Transverse colon (tissue), 4 donors: Measurements from ENCODE around the gene DECR2. TPM values are rescaled to one million over a fixed set of nuclear protein-coding genes. Genes with fewer than 3 reads are reported as not detected.
A peak's percentile ranks its signal among the peaks of the same experiment; 100 is the strongest.

Experiments
- DNase-seq: peaks from one replicate; pipeline ENCODE4 v3.0.0-alpha.2; 2019
- H3K27ac ChIP-seq, 4 donors: fragments of 200-600 bp; sonication (generic); 2 replicates each; pipeline ENCODE4 v1.5.1; 2016 to 2018; ENCODE audit warnings: inconsistent platforms in 4 of 4
- H3K27me3 ChIP-seq: fragments of 200-600 bp; sonication (generic); 2 replicates; pipeline ENCODE4 v1.5.1; 2017; ENCODE audit warnings: inconsistent platforms
- H3K36me3 ChIP-seq, 4 donors: fragments of 200-600 bp; sonication (generic); 2 replicates each; pipeline ENCODE4 v1.5.1; 2017 to 2019; ENCODE audit warnings: inconsistent platforms in 4 of 4
- H3K4me1 ChIP-seq, 4 donors: fragments of 200-600 bp; sonication (generic); 2 replicates each; pipeline ENCODE4 v1.5.1; 2017 to 2020; ENCODE audit warnings: inconsistent platforms in 4 of 4
- H3K4me3 ChIP-seq, 4 donors: fragments of 200-600 bp; sonication (generic); 1 replicate in 1 of 4; 2 replicates in 3 of 4; pipeline versions ENCODE4 v1.5.1 to v1.6.1; 2017 to 2019; ENCODE audit warnings: inconsistent platforms in 4 of 4
- H3K9me3 ChIP-seq, 2 donors: fragments of 200-600 bp; sonication (generic); 2 replicates each; pipeline ENCODE4 v1.5.1; 2017 to 2019; ENCODE audit warnings: inconsistent platforms in 2 of 2
- EP300 ChIP-seq: sonication (generic); formaldehyde crosslinking; IDR thresholded peaks from one replicate; pipeline ENCODE4 v1.6.1; 2017; ENCODE audit warnings: antibody characterized with exemption, low read depth
- POLR2A ChIP-seq: fragments of 450-650 bp; IDR thresholded peaks from one replicate; pipeline ENCODE4 v1.6.1; 2016; ENCODE audit warnings: antibody characterized with exemption, mild to moderate bottlenecking, moderate library complexity
- POLR2AphosphoS5 ChIP-seq, 3 donors: sonication (generic); formaldehyde crosslinking; IDR thresholded peaks; one replicate each; pipeline ENCODE4 v1.6.1; 2016; ENCODE audit warnings: antibody characterized with exemption in 3 of 3
- WGBS, 2 donors: methylation state at CpG; one replicate each; pipeline ENCODE4 v1.1.5; 2018; ENCODE audit warnings: low coverage in 1 of 2; 5-methylcytosine and 5-hydroxymethylcytosine counted together
- in situ Hi-C, 4 donors: fragments of 200-750 bp; cut with MboI; loops; one replicate each; pipeline versions ENCODE4 v1.15.0 to v1.15.1; 2017; ENCODE audit warnings: low sequenced_read_pairs in 3 of 4, low pct_ligation_motif_present in 1 of 4, low pct_unique_long_range_greater_than_20kb in 1 of 4
- intact Hi-C: fragments of 100-400 bp; cut with DNase I; formaldehyde crosslinking; loops from one replicate; pipeline ENCODE4 v1.15.1; 2023; ENCODE audit warnings: low total_unique reads
- total RNA-seq, 4 donors: library from RNA; depleted of rRNA; stranded (reverse); fragments of >200 nt; gene quantifications; one replicate each; pipeline ENCODE4 v1.1.0, GENCODE V29; 2016
- TF ChIP-seq, protein P1 (sequence below), 5 experiments: fragments of 200-600 bp in 3 of 5; fragments of 450-650 bp in 2 of 5; sonication (generic) in 3 of 5; IDR thresholded peaks; 1 replicate in 2 of 5; 2 replicates in 3 of 5; pipeline ENCODE4 v1.5.1; 2016 to 2017; ENCODE audit warnings: antibody characterized with exemption in 5 of 5, inconsistent platforms in 3 of 5, mild to moderate bottlenecking in 2 of 5, moderate library complexity in 1 of 5

Gene DECR2, protein sequence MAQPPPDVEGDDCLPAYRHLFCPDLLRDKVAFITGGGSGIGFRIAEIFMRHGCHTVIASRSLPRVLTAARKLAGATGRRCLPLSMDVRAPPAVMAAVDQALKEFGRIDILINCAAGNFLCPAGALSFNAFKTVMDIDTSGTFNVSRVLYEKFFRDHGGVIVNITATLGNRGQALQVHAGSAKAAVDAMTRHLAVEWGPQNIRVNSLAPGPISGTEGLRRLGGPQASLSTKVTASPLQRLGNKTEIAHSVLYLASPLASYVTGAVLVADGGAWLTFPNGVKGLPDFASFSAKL
- 100 to 1,000 TPM in 2 of 4 donors, 10 to 100 TPM in 2; 65.7 to 148 (median 108) TPM for total RNA-seq

DNA sequence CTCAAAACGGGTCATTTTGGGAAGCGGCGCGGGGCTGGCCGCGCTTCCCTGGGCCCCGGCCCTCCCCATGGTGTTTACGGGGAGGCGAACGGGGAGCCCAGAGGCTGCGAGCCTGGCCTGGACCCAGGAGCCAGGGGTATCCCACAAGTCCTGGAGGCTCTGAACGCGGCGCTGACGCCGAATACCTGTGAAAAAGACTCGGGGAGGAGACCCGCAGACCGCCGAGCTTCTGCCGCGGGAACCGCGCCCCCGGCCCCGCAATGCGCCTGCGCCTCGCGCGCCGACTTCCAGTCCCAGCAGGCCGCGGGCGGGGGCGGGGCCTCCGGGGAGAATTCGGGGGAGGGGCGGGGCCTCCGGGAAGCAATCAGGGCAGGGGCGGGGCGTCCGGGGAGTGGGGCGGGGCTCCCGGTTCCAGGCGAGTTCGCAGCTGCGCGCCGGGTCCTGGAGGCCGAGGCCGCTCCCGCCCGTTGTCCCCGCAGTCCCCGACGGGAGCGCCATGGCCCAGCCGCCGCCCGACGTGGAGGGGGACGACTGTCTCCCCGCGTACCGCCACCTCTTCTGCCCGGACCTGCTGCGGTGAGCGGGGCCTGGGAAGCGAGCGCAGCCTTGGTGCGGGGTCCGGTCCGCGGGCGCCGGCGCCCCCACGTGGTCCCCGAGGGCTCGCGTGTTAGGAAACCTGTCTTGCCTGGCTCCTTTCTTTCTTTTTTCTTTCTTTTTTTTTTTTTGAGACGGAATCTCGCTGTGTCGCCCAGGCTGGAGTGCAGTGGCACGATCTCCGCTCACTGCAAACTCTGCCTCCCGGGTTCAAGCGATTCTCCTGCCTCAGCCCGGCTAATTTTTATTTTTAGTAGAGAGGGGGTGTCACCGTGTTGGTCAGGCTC, at the start of gene DECR2:
DECR2 (plus strand) TSS at position 418 of the 881 bp plus-strand sequence; CDS start at position 497, 79 bp downstream.
- Histone ChIP-seq H3K36me3 (no peaks in the 10 kb centered on the region), H3K9me3 (no peaks in the 10 kb centered on the region), H3K27ac (peak within 1 kb of the TSS; percentile 91 to 99 (median 94)), H3K27me3 (no peaks in the 10 kb centered on the region), H3K4me3 (peak within 1 kb of the TSS; percentile 79 to 99 (median 89)), H3K4me1 (peaks cover 6 to 34% (median 17%) of the 10 kb centered on the region in 4 donors)
- TF ChIP-seq POLR2AphosphoS5 (IDR thresholded peaks at IDR 0.05): peak; percentile 86 to 93 (median 91)
- TF ChIP-seq, protein P1, sequence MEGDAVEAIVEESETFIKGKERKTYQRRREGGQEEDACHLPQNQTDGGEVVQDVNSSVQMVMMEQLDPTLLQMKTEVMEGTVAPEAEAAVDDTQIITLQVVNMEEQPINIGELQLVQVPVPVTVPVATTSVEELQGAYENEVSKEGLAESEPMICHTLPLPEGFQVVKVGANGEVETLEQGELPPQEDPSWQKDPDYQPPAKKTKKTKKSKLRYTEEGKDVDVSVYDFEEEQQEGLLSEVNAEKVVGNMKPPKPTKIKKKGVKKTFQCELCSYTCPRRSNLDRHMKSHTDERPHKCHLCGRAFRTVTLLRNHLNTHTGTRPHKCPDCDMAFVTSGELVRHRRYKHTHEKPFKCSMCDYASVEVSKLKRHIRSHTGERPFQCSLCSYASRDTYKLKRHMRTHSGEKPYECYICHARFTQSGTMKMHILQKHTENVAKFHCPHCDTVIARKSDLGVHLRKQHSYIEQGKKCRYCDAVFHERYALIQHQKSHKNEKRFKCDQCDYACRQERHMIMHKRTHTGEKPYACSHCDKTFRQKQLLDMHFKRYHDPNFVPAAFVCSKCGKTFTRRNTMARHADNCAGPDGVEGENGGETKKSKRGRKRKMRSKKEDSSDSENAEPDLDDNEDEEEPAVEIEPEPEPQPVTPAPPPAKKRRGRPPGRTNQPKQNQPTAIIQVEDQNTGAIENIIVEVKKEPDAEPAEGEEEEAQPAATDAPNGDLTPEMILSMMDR (IDR thresholded peaks at IDR 0.05): peak; percentile 27 to 50 (median 47)
- peak; percentile 79 for TF ChIP-seq POLR2A
- TF ChIP-seq EP300: no peak
- intact Hi-C loops (no loop called here), in situ Hi-C loops (no loop called here)
- peak; percentile 98 for DNase-seq
- 0 to 2% methylated on average over 12 to 31 of the region's 91 CpGs for WGBS, 2 donors

DNA sequence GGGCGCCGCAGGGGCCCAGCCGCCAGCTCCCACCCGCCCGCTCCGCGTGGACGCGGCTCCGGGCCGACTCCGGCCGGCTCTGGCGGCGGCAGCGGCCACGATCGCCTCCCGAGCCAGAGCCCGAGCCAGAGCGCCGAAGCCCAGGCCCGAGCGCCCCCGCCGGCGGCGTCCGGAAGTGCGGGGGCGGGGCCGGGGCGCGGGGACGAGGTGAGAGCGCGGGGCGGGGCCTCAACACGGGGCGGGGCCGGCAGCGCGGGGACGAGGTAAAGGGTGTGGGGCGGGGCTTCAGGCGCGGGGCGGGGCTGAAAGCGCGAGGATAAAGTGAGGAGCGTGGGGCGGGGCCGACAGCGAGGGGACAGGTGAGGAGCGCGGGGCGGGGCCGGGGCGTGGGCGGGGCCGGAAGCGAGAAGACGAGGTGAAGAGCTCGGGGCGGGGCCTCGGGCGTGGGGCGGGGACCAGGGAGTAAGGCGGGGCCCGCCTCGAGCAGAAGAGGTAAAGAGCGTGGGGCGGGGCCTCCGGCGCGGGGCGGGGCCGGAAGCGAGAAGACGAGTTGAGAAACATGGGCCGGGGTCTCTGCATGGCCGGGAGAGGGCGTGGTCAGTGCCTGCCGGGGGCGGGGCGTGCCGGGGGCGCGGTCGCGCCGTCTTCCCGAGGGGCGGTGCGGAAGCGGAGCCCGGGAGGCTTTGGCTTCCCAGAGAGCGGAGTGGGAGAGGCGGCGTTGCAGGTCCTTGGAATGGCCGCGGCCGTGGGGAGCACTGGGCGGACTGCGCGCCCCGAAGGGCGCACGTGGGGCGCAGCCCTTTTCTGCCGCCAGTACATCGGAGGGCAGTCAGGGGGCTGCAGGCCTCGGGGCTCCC, 48.9 kb upstream of the DECR2 start, which contains the start of gene AXIN1:
AXIN1 (minus strand) TSS at position 177 of the 857 bp plus-strand sequence. CDS start 5,698 bp downstream, outside the sequence.
- peak within 1 kb of the TSS; percentile 65 to 94 (median 80) for H3K4me3 ChIP-seq
- intact Hi-C loops: loop anchor here (10.0 kb wide), 1 partner anchor 108 kb away; no protein-coding TSS in a partner anchor
- H3K27ac ChIP-seq: peak within 1 kb of the TSS; percentile 80 to 91 (median 85)
- peak; percentile 60 to 76 (median 73) for TF ChIP-seq POLR2AphosphoS5 (IDR thresholded peaks at IDR 0.05)
- TF ChIP-seq POLR2A: peak; percentile 85
- TF ChIP-seq, protein P1 (IDR thresholded peaks at IDR 0.05): peak in 3 of 5 experiments; percentile 47 to 62 (median 56)
- no peak for TF ChIP-seq EP300
- peak; percentile 100 for DNase-seq
- peaks cover 0 to 26% (median 22%) of the 10 kb centered on the region in 4 donors for H3K4me1 ChIP-seq
- in situ Hi-C loops: no loop called here
- H3K9me3 ChIP-seq: no peaks in the 10 kb centered on the region
- H3K27me3 ChIP-seq: no peaks in the 10 kb centered on the region
- 0 to 2% methylated on average over 18 to 56 of the region's 113 CpGs for WGBS, 2 donors
- H3K36me3 ChIP-seq: no peaks in the 10 kb centered on the region

DNA sequence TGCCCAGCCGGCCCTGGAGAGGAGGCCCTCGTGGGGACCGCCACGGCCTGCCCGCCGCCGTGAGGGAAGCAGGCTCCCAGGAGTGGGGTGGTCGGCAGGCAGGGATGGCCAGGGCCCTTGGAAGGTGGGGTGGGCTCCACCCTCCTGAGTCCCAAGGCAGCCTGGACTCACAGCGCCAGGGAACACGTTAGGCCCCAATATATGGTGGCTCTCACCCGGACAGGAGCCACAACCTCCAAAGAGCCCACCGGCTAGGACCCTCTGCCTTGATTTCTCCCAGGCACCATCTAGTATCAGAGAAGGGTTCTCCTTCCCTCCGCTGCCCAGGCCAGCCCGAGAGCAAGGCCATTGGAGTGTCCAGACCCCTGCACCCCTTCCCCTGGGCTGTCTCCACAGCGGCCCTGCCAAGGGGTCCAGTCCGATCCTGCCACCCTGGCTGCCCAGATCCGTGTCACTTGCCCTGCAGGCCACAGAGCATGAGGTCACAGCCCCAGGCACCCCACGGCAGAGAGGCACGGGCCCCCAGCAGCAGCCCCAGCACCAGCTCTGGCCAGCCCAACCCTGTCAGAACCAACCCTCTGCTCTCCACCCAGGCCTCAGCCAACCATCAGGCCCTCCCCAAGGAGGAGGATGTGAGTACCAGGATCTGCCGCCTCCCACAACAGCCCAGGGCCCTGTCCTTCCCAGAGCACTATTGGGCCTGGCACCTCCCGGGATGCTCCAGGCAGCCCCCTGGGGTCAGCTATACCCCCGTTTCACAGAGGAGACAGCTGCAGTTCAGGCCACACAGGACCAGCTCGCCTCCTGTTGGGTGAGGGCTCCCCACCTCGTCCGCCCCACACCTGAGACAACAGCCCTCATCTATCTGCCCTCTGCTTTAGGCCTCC, 48.0 kb upstream of the DECR2 start:
- TF ChIP-seq, protein P1 (IDR thresholded peaks at IDR 0.05): no peak
- TF ChIP-seq POLR2AphosphoS5 (IDR thresholded peaks at IDR 0.05) (no peak), EP300 (no peak)
- in situ Hi-C loops: no loop called here
- H3K27me3 ChIP-seq: no peaks in the 10 kb centered on the region
- no peaks in the 10 kb centered on the region for H3K36me3 ChIP-seq
- intact Hi-C loops: loop anchor here (10.0 kb wide), 1 partner anchor 109 kb away; no protein-coding TSS in a partner anchor
- H3K9me3 ChIP-seq: no peaks in the 10 kb centered on the region
- H3K27ac ChIP-seq: peak overlapping the region; percentile 80 to 91 (median 85)
- H3K4me3 ChIP-seq: peak overlapping the region; percentile 2 to 87 (median 43)
- WGBS, 2 donors: 64% methylated on average over 20 of the region's 25 CpGs; no CpG with 5 or more reads in 1 of the 2 donors
- peaks cover 0 to 26% (median 22%) of the 10 kb centered on the region in 4 donors for H3K4me1 ChIP-seq
- DNase-seq: no peak
